ENCODE measurements around the gene CBFA2T3. TPM values are rescaled to one million over a fixed set of nuclear protein-coding genes. Genes with fewer than 3 reads are reported as not detected.

CBFA2T3 gene
- total RNA-seq, 1 experiment from 2014 or later = 13.7 TPM

GRCh38 chr16:88968589-88969280 lies 8.3 kb downstream of the CBFA2T3 start:
- Histone ChIP-seq H3K36me3 (ENCODE audit: control insufficient read depth, insufficient read depth, low read length) (no peaks in the 10 kb centered on the region), H3K4me1 (ENCODE audit: control insufficient read depth, insufficient read depth, low read length) (no peaks in the 10 kb centered on the region), H3K9me3 (ENCODE audit: control insufficient read depth, insufficient read depth, low read depth, low read length) (no peaks in the 10 kb centered on the region), H3K27ac (ENCODE audit: low read length) (no peak overlapping the region), H3K4me3 (ENCODE audit: low read depth in 2 of 2, low read length in 2 of 2) (no peak overlapping the region), H3K27me3 (ENCODE audit: control insufficient read depth, insufficient read depth, low read length) (no peaks in the 10 kb centered on the region)
- ATAC-seq = no peak
- intact Hi-C loops (cut with micrococcal nuclease; ENCODE audit: unreplicated experiment) (no loop called here), in situ Hi-C loops (cut with HindIII; ENCODE audit: low pct_unique_long_range_greater_than_20kb, low sequenced_read_pairs) (no loop called here)
- no peak for DNase-seq (ENCODE audit: low read depth, low spot score)
- POLR2A ChIA-PET = no interaction called here
- TF ChIP-seq TCF7L2 (IDR thresholded peaks at IDR 0.05; ENCODE audit: low read depth, low read length) = no peak
- TF ChIP-seq, protein P1, sequence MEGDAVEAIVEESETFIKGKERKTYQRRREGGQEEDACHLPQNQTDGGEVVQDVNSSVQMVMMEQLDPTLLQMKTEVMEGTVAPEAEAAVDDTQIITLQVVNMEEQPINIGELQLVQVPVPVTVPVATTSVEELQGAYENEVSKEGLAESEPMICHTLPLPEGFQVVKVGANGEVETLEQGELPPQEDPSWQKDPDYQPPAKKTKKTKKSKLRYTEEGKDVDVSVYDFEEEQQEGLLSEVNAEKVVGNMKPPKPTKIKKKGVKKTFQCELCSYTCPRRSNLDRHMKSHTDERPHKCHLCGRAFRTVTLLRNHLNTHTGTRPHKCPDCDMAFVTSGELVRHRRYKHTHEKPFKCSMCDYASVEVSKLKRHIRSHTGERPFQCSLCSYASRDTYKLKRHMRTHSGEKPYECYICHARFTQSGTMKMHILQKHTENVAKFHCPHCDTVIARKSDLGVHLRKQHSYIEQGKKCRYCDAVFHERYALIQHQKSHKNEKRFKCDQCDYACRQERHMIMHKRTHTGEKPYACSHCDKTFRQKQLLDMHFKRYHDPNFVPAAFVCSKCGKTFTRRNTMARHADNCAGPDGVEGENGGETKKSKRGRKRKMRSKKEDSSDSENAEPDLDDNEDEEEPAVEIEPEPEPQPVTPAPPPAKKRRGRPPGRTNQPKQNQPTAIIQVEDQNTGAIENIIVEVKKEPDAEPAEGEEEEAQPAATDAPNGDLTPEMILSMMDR (IDR thresholded peaks at IDR 0.05) = no peak
- TF ChIP-seq SIN3A (IDR thresholded peaks at IDR 0.05; ENCODE audit: borderline replicate concordance, insufficient read depth, low read depth, low read length) = no peak
- TF ChIP-seq, protein P2, sequence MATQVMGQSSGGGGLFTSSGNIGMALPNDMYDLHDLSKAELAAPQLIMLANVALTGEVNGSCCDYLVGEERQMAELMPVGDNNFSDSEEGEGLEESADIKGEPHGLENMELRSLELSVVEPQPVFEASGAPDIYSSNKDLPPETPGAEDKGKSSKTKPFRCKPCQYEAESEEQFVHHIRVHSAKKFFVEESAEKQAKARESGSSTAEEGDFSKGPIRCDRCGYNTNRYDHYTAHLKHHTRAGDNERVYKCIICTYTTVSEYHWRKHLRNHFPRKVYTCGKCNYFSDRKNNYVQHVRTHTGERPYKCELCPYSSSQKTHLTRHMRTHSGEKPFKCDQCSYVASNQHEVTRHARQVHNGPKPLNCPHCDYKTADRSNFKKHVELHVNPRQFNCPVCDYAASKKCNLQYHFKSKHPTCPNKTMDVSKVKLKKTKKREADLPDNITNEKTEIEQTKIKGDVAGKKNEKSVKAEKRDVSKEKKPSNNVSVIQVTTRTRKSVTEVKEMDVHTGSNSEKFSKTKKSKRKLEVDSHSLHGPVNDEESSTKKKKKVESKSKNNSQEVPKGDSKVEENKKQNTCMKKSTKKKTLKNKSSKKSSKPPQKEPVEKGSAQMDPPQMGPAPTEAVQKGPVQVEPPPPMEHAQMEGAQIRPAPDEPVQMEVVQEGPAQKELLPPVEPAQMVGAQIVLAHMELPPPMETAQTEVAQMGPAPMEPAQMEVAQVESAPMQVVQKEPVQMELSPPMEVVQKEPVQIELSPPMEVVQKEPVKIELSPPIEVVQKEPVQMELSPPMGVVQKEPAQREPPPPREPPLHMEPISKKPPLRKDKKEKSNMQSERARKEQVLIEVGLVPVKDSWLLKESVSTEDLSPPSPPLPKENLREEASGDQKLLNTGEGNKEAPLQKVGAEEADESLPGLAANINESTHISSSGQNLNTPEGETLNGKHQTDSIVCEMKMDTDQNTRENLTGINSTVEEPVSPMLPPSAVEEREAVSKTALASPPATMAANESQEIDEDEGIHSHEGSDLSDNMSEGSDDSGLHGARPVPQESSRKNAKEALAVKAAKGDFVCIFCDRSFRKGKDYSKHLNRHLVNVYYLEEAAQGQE (IDR thresholded peaks at IDR 0.05; ENCODE audit: insufficient read depth in 1 of 2, low read depth in 2 of 2, low read length in 1 of 2) = no peak
- TF ChIP-seq POLR2AphosphoS5 (IDR thresholded peaks at IDR 0.05; ENCODE audit: low read depth, low read length) = no peak
- BruUV-seq (replicated peaks) = no TSS peak
- CTCF ChIA-PET = no interaction called here

DNA sequence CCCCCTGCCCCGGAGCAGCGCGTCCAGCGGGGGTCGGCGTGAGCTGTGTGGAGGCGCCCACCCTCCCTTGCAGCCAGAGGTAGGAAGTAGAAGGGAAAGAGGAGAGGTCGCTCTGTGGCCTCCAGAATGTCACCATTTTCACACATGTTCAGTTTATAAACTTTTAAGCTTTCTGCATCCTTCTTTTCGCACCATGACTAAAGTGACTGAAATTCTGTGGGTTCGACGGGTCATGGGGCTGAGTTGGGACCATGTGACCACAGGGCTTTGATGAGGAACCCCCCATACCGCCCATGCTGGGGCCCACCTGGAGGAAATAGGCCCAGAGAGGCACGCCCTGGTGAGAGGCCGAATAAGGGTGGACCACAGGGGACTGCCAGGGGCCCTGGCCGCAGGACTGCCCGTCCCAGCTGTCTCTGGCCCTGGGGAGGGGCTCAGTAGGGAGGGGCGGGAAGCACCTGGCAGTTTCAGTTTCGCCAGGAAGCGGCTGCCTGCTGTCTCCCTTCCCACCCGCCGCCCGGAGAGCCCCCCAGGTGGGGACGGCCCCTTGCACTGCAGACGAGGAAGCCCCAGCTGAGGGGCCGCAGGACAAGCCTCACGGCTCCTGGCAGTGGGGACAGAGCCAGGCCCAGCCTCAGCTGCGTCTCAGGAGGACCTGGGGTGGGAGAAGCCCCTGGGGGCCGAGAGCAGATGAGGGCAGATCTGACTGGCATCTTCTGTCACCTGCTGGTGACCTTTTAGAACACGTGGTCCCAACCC lies 9.0 kb downstream of the CBFA2T3 start:
- ChIA-PET CTCF (interaction anchor here (0.5 kb wide), 2 partner anchors 20 to 528 kb away, joined by 5 to 8 read pairs; no protein-coding TSS in a partner anchor), POLR2A (no interaction called here)
- in situ Hi-C loops (cut with HindIII; ENCODE audit: low pct_unique_long_range_greater_than_20kb, low sequenced_read_pairs) (no loop called here), intact Hi-C loops (cut with micrococcal nuclease; ENCODE audit: unreplicated experiment) (no loop called here)
- H3K4me1 ChIP-seq (ENCODE audit: control insufficient read depth, insufficient read depth, low read length) = no peaks in the 10 kb centered on the region
- BruUV-seq (replicated peaks) = no TSS peak
- no peak overlapping the region for H3K4me3 ChIP-seq (ENCODE audit: low read depth in 2 of 2, low read length in 2 of 2)
- DNase-seq (ENCODE audit: low read depth, low spot score) = no peak
- H3K27me3 ChIP-seq (ENCODE audit: control insufficient read depth, insufficient read depth, low read length) = no peaks in the 10 kb centered on the region
- H3K27ac ChIP-seq (ENCODE audit: low read length) = no peak overlapping the region
- no peaks in the 10 kb centered on the region for H3K9me3 ChIP-seq (ENCODE audit: control insufficient read depth, insufficient read depth, low read depth, low read length)
- H3K36me3 ChIP-seq (ENCODE audit: control insufficient read depth, insufficient read depth, low read length) = no peaks in the 10 kb centered on the region
- ATAC-seq = no peak
- TF ChIP-seq, protein P2 (IDR thresholded peaks at IDR 0.05; ENCODE audit: insufficient read depth in 1 of 2, low read depth in 2 of 2, low read length in 1 of 2) = no peak
- no peak for TF ChIP-seq TCF7L2 (IDR thresholded peaks at IDR 0.05; ENCODE audit: low read depth, low read length)
- TF ChIP-seq, protein P1 (IDR thresholded peaks at IDR 0.05) = no peak
- no peak for TF ChIP-seq POLR2AphosphoS5 (IDR thresholded peaks at IDR 0.05; ENCODE audit: low read depth, low read length)
